Measurements from ENCODE around the gene PCDHGA1.

DNA sequence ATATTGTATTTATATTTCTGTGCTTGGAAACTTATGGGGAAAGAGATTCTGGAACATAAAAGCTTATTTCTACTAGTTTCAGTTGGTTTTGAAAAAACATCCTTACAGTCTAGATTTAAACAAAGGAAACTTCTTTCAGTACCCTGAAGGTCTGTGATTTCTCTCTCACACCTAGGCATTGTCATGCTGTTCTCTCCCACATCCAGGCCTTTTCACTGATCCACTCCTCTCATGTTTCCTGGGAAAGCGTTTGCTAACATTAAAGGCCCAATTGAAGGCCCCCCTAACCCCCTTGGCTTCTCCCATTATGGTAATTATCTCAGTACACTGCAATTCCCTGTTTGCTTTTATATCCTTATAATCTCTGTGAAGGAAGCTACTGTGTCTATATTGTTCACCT, 12.5 kb downstream of the PCDHGA1 start:
- no peak for TF ChIP-seq ZNF274 (IDR thresholded peaks at IDR 0.05; ENCODE audit: low read depth, low read length)
- no peak for TF ChIP-seq YY1 (IDR thresholded peaks at IDR 0.05; ENCODE audit: insufficient read depth, insufficient read length)
- no peak for TF ChIP-seq SUZ12 (IDR thresholded peaks at IDR 0.05; ENCODE audit: extremely low read depth, insufficient read depth, insufficient read length)
